Dermis microvascular lymphatic vessel endothelial cell (primary cell): ENCODE results near the gene SRSF9. TPM values are rescaled to one million over a fixed set of nuclear protein-coding genes. Genes with fewer than 3 reads are reported as not detected.
"Not testable (repeated sequence)": the region's sequence is repeated elsewhere in the genome, so short reads cannot be mapped to it uniquely, and the experiment has no call there.

Experiments
- DNase-seq, 2 donors: peaks; one replicate each; pipeline versions ENCODE4 v3.0.0 to v3.0.0-alpha.2; 2010; ENCODE audit warnings: low read depth in 2 of 2
- total RNA-seq: library from RNA; depleted of rRNA; stranded (reverse); fragments of >200 nt; gene quantifications from 2 replicates; pipeline ENCODE4 v1.2.1, GENCODE V29; 2014

SRSF9 gene
- total RNA-seq, 1 donor from 2014 or later, result 284 TPM

DNA sequence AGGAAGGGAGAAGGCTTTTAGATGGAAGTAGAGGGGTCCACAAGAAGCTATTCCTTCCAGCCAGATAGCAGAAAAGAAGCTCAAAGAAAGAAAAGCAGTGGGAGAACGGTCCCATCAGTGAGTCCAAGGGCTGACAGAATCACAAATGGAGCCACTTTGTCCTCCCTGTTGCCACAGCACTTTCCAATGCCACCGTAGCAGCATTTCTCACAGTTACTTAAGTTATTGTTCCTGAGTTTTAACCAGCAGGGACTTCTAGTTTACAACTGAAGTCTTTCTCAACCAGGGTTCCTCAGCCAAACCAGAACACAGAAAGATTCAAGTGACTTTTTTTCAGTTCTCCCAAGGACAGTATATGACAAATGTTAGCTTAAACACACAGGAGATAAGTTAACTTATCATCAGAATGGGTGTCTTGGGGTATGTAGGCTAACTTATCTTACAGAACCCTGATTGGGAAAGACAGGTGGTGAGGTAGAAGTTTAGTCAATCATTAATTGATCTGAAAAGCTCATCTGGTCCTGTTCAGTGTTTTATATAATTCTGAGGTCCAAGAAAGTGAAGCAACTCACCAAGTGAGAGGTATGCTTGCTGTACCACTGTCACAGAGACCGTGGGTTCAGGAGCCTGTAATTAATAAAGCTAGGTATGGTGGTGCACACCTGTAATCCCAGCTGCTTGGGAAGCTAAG is 16.3 kb downstream of the SRSF9 start:
- no peak for DNase-seq

DNA sequence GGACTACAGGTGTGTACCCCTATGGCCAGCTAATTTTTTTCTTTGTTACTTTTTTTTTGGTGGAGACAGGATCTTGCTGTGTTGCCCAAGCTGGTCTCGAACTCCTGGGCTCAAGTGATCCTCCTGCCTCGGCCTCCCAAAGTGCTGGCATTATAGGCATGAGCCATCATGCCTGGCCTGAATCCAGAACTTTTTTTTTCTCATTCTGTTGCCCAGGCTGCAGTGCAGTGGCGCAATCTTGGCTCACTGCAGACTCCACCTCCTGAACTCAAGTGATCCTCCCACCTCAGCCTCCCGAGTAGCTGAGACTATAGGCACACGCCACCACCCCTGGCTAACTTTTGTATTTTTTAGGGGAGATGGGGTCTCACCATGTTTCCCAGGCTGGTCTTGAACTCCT is 17.0 kb downstream of the SRSF9 start:
- DNase-seq, result not testable (repeated sequence)

DNA sequence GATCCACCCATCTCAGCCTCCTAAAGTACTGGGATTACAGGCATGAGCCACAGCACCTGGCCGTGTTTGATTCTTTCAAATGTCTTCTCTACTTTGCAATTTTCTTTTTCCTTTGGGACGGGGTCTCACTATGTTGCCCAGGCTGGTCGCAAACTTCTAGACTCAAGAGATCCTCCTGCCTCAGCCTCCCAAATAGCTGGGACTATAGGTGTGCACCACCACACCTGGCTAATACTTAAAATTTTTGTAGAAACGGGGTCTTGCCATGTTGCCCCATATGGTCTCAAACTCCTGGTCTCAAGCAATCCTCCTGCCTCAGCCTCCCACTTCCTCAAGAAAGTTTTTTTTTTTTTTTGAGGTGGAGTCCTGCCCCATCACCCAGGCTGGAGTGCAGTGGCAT is 21.6 kb downstream of the SRSF9 start:
- no peak for DNase-seq

DNA sequence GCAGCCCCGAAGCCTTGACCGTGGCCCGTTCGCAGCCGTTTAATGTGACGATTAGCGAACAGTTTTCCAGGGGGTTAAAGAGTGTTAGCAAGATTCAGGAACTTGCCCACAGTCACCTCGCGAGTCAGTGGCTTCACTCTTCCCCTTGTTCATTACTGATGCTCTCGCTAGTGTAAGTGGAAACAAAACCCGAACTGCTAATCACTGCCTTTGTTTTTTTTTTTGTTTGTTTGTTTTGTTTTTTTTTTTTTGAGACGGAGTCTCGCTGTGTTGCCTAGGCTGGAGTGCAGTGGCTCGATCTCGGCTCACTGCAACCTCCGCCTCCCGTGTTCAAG is 22.7 kb downstream of the SRSF9 start:
- DNase-seq, result not testable (repeated sequence)

DNA sequence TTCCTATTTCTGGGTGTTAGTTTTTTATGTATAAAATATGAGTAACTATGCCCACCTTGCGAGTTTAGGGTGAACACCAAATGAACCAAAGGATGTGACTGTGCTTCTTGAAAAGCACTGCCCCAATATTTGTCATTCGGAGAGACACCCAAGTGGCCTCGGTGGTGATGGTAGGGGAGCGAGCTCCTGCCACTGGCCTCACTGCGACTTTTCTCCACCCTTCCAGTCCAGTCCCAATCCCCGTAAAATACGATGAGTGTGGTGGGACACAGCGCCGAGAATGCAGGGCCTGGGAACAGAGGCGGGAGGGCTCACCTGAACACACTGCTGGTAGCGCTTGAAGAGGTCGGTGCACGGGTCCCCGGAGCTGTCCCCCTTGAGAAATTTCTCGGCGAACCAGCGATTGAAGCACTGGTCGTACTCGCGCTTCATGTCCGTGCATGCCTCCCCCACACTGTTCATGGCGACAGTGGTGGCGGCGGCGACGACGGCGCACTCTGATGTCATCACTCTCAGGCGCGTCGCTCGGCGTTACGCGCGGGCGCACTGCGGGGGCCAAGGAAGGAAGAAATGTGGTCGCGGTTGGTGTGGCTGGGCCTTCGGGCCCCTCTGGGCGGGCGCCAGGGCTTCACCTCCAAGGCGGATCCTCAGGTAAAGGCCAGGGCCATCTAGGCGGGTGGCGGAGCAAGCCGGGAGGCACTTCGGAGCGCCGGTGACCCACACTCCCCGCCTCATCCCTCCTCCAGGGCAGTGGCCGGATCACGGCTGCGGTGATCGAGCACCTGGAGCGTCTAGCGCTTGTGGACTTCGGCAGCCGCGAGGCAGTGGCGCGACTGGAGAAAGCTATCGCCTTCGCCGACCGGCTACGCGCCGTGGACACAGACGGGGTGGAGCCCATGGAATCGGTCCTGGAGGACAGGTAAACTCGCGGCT is 23.4 kb downstream of the SRSF9 start, which contains the start of the genes GATC and TRIAP1:
GATC (plus strand) TSS at position 534 of the 933 bp plus-strand sequence; CDS start at position 571, 37 bp downstream.
TRIAP1 (minus strand) TSS at position 474 of the 933 bp plus-strand sequence; CDS start at position 462, 12 bp downstream.
- peak; percentile 65 to 88 for DNase-seq

DNA sequence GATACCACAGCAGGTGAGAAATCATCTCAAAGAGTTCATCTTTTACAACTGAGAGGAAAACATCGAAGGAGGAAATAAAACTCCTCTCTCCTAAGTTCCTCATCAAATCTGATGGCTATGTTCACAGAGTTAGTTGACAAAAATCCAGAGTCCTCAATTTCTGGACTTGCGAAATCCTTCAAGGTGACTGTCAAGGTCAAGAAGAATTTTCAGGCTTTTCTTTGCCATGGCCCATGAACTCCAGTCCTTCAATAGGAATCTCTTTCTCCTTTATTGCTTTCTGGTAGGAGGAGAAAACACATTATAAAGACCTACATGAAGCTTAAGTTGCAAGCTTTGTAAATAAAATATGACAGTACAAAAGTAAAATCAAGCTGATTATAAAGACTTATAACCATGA is 24.9 kb downstream of the SRSF9 start:
- DNase-seq, result no peak

DNA sequence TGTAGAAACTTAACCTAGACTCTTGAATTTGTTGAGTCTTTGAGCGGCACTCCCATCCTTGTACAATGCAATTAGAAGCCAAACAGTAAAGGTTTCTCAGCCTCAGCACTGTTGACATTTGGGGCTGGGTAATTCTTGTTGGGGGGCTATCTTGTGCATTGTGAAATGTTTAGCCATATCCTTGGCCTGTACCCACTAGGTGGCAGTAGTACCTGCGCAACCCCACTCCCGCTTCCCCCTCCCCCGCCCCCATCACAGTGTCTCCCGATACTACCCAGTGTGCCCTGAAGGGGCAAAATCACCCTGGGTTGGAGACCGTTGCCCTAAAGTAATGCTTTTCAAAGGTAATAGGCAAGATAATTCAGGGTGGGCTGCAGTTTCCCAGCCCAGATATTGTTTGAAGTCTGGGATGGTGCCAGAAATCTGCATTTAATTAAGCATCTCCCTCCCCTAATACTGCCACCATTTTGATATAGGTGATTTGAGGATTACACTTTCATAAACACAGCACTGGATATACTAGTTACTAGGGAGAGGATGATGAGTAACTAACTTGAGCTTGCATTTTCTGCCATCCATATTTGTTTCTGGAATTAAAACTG is 29.8 kb downstream of the SRSF9 start:
- peak; percentile 52 to 79 for DNase-seq

DNA sequence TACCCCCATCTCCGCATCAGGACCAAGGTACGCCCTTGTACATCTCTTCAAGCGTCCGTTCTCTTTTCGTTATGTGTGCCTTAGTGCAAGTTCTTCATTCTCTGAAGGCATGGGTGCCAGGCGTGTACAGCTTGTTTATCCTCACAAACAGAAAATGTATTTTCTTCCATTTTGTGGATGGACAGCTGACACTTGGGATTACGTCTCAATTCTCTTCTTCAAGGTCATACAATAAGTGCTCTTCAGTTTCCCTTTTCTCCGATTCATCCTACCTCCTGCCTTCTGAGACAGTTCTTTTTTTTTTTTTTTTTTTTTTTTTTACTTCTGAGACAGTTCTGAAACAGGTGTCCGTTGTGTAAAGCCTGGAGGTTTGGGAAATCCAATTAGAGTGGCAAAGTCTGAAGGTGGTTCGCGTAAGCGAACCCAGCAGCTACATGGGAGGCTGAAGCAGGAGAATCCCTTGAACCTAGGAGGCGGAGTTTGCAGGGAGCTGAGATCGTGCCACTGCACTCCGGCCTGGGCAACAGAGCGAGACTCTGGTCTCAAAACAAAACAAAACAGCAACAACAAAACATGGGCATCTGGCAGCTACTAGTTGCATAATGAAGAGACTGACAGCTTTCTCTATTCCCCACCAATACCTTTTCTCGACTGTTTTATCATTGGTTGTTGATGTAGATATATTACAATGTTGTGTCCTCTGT is 30.9 kb downstream of the SRSF9 start:
- DNase-seq, result peak in 1 of 2 donors; percentile 11

DNA sequence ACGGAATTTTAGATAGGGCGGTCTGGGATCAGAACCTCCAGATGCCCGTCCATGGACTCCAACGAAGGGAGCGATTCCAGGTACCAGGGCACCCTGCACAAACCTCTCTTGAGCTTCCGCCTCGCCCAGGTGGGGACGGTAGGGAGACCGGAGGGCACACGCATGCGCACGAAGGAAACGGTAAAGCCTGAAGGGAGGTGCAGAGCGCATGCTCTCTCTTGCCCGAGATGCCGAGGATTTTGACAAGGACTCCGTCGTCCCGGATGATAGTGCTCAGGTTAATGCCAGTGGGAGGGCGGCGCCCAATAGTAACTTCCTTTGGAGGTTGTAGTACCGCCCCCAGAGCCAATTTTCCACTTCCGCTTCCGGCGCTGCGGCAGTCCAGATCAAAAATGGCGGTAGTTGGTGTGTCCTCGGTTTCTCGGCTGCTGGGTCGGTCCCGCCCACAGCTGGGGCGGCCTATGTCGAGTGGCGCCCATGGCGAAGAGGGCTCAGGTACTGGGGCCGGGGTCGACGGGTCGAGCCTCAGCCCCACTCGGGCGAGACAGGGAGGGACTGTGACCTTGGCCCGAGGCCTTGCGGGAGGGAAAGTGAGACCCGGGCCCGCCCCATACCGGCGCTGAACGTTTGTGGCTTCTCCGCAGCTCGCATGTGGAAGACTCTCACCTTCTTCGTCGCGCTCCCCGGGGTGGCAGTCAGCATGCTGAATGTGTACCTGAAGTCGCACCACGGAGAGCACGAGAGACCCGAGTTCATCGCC is 31.6 kb downstream of the SRSF9 start, which contains the start of gene COX6A1:
COX6A1 (plus strand) TSS at position 379 of the 760 bp plus-strand sequence; CDS start at position 393, 14 bp downstream.
- peak; percentile 89 to 94 for DNase-seq

DNA sequence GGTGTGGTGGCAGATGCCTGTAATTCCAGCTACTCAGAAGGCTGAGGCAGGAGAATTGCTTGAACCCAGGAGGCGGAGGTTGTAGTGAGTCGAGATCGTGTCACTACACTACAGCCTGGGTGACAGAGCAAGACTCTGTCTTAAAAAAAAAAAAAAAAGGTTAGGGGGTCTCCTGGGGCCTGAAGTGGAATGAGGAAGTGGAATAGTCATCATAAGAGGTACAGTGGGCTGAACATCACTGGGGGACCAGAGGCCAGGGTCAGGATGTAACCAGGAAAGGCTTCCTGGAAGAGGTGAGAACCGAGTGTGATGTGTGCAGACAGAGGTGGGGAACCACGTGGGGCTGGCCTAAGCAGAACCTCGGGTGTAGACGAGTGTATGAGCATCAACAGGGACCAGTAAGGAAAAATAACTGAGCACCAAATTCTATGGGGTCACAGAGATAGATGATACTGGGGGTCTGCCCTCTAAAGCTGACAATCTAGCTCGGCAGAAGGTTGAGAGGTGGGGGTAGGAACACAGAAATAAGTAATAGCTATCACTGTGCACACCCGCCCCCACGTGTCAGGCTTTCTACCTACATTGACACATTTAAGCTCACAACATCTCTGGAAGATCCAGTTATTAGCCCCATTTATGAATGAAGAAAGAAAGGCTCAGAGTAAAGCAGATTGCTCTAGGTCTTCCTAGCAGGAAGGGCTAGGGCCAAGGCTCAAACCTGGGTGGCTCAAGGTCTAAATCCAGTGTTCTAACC is 36.6 kb downstream of the SRSF9 start:
- no peak for DNase-seq

DNA sequence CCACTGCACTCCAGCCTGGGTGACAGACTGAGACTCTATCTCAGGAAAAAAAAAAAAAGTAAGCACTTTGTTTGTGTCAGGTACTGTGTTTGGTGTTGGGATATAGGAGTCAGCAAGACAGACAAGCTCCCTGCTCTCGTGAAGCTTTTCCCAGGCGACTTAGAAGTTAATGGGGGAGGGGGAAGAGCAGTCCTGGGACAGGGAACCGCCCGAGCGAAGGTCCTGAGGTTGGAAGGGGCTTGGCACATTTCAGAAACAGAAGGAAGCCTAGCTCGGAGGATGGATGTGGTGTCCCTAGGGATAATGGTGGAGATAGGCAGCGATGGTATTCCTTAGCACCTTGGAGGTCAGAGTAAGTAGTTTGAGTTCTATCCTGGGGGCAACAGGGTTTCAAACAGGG is 40.2 kb downstream of the SRSF9 start:
- no peak for DNase-seq

DNA sequence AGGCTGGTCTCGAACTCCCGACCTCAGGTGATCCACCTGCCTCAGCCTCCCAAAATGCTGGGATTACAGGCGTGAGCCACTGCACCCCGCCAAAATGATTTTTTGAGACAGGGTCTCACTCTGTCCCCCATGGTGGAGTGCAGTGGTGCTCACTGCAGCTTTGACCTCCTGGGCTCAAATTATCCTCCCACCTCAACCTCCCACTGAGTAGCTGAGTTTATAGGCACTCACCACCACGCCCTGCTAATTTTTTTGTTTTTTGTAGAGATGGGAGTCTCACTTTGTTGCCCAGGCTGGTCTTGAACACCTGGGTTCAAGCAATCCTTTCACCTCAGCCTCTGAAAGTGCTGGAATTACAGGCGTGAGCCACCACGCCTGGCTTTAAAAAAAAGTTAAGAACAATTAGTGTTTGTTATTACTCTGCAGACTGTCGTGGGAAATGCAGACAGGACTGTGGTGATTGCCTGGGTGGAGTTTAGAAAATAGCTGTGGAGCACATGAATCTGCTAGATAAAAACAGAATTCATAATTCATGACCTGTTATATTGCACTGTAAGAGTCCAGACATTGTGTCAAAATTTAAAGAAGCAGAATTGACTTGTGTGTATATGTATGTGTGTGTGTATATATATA is 40.8 kb downstream of the SRSF9 start:
- DNase-seq, result no peak

DNA sequence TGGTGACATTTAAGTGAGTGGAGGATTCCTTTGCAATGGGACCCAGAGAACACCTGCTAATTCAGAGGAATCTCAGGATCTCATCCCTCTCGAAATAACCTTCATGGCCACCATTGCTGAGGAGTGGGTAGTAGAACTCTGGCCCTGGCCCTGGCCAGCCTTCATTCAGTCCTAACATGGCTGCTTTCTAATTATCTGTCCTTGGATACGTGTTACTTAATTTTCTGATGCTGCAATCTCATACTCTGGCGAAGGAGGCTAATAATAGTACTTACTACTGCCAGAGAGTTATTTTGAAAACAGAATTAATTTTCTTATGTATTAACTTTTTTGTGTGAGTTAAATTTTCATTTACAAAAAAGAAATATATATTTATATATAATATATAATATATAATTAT is 43.8 kb downstream of the SRSF9 start:
- DNase-seq, result no peak

DNA sequence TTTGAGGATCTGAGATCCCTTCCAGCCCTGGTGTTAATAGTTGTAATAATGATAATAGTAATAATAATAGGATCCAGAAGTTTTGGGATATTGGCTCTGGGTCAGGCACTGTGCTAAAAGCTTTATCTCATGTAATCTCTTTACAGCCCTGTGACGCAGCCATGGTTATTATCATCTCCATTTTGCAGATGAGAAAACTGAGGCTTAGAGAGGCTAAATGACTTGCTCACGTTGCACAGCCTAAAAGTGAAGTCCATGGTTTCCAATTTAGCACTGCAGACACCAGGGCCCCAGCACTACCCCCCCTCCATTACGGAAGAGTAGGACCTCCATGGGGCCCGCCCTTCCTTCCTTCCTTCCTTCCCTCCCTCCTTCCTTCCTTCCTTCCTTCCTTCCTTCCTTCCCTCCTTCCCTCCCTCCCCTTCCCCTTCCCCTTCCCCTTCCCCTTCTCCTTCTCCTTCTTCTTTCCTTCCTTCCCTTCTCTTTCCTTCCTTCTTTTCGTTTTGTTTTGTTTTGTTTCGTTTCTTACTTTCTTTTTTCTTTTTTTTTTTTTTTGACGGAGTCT is 46.6 kb downstream of the SRSF9 start:
- DNase-seq, result no peak

DNA sequence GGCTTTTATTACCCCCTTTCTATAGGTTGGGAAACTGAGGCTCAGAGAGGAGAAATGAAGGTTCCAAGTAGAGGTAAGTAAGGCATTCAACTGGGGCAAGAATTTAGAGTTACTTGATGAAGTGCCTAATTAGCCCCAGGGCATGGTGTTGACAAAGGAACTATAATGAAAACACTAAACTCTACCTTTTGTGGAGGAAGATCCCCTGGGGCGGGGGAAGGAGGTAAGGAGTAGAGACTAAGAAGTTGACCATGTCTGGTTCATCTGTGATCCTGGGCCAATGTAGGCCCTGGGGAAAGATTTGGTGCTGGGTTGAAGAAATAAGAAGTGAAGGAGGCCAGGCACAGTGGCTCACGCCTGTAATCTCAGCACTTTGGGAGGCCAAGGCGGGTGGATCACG is 47.8 kb downstream of the SRSF9 start:
- DNase-seq, result no peak

DNA sequence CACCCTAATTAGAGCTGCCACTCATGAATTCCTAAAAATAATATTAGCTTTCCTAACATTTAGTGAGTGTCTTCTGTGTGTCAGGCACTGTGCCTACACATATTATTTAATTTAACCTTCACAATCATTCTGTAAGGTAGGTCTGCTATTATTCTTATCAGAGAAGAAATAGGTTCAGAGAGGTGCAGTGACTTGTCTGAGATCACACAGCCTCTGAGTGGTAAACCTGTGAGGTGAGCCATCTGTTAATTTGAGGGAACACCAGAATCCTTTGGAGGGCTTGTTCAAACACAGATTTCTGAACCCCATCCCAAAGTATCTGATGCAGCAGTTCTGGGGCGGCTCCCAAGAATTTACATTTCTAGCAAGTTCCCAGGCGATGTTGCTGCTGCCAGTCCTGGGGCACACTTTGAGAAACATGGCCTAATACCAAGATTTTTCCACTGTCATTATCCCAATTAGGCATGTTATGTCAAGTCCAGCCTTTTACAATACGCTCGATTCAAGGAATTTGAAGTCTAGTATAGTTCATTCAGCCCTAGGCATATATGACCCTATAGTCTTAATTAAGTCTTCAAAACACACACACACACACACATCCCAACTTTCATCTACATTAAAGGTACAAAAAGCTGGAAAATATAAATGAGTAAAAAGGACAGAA is 51.5 kb downstream of the SRSF9 start:
- no peak for DNase-seq

DNA sequence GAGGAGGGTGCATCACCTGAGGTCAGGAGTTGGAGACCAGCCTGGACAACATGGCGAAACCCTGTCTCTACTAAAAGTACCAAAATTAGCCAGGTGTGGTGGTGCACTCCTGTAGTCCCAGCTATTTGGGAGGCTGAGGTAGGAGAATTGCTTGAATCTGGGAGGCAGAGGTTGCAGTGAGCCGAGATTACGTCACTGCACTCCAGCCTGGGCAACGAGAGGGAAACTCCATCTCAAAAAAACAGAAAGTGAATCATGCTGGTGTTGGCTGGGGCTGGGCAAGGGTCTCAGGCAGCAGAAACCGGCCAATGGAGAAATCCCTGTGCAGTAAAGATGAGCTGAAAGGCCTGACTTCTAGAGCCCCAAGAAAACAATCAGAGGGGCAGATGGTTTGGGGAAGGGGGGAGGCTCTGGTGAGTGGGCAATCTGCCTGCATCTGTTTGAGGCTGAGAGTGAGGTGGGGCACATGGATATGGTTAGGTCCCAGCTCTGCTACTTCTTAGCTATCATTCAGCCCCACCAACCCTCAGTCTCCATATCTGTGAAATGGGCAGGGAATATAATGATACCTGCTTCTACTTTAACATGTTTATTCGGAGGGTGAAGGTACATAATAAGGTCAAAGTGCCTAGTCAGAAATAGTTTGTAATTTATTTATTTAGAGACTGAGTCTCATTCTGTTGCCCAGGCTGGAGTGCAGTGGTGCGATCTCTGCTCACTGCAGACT is 52.9 kb downstream of the SRSF9 start:
- no peak for DNase-seq
